CD4-positive, alpha-beta T cell treated with Interleukin-2 at 100 ng/mL for 4 hours (primary cell): ENCODE results near the gene KCNJ14.

ENCODE experiments used
- DNase-seq: peaks from one replicate; pipeline ENCODE4 v3.0.0-alpha.2; 2020; ENCODE audit warnings: low spot score

The KCNJ14 gene

GRCh38 chr19:48508729-48509411 is 53.5 kb downstream of the KCNJ14 start:
- no peak for DNase-seq

- no peak for DNase-seq
Observed at GRCh38 chr19:48509467-48510194, 54.3 kb downstream of the KCNJ14 start.

GRCh38 chr19:48510421-48511268 is 55.3 kb downstream of the KCNJ14 start:
- DNase-seq, result peak; percentile 73

GRCh38 chr19:48511321-48511731 is 56.0 kb downstream of the KCNJ14 start:
- DNase-seq, result no peak

GRCh38 chr19:48511800-48512503 is 56.6 kb downstream of the KCNJ14 start, which contains the start of gene LMTK3:
LMTK3 (minus strand) TSS chr19:48511835; CDS start chr19:48511576, 259 bp downstream.
- DNase-seq, result peak; percentile 87

GRCh38 chr19:48512504-48513288 is 57.3 kb downstream of the KCNJ14 start:
- DNase-seq, result no peak

- DNase-seq, result peak; percentile 80
Observed at GRCh38 chr19:48513289-48514122, 58.1 kb downstream of the KCNJ14 start.

- no peak for DNase-seq
Observed at GRCh38 chr19:48514123-48514458, 58.7 kb downstream of the KCNJ14 start.

GRCh38 chr19:48516536-48516935 is 61.2 kb downstream of the KCNJ14 start:
- DNase-seq, result no peak
